Cardiac fibroblast (primary cell): Measurements from ENCODE around the gene CEP55.
A peak's percentile ranks its signal among the peaks of the same experiment; 100 is the strongest.

Experiments
- DNase-seq, 2 donors: peaks; one replicate each; pipeline versions ENCODE4 v3.0.0 to v3.0.0-alpha.2; 2010; ENCODE audit warnings: low read depth in 2 of 2
- H3K4me3 ChIP-seq, 2 donors: replicated peaks in 1 of 2; 1 replicate in 1 of 2; 2 replicates in 1 of 2; pipeline ENCODE4 v1.5.1; 2011; ENCODE audit warnings: low read depth in 2 of 2, low read length in 2 of 2, mild to moderate bottlenecking in 2 of 2, moderate library complexity in 1 of 2
- TF ChIP-seq, protein P1 (sequence below): IDR thresholded peaks from one replicate; pipeline ENCODE4 v1.5.1; 2011; ENCODE audit warnings: low read depth, mild to moderate bottlenecking, low read length, inconsistent platforms

The CEP55 gene

DNA sequence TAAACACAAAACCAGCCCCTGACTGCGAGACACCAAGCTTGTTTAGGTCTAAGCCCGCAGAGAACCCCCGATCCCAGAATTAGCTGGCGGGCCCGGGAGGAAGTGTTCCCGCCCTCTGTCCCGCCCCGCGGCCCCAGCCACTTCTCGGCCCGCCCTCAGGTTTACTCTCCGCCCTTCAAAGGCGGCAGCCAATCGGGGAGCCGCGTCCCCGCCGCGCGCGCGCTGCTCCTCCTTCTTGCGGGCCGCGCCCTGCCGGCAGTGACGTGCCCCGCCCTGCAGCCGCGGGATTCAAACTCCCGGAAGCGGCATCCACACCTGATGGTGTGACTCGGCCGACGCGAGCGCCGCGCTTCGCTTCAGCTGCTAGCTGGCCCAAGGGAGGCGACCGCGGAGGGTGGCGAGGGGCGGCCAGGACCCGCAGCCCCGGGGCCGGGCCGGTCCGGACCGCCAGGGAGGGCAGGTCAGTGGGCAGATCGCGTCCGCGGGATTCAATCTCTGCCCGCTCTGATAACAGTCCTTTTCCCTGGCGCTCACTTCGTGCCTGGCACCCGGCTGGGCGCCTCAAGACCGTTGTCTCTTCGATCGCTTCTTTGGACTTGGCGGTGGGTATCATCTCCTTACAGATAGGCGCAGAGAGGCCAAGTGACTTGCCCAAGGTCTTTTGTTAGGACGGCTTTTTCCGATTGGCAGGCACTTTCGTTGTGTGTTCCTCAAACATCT, at the start of gene CEP55:
TSS of gene CEP55 (plus strand) at position 291 of the 720 bp plus-strand sequence. CDS start 3,440 bp downstream, outside the sequence.
- peak within 1 kb of the TSS; percentile 73 to 75 for H3K4me3 ChIP-seq
- peak; percentile 94 for DNase-seq
- TF ChIP-seq, protein P1, sequence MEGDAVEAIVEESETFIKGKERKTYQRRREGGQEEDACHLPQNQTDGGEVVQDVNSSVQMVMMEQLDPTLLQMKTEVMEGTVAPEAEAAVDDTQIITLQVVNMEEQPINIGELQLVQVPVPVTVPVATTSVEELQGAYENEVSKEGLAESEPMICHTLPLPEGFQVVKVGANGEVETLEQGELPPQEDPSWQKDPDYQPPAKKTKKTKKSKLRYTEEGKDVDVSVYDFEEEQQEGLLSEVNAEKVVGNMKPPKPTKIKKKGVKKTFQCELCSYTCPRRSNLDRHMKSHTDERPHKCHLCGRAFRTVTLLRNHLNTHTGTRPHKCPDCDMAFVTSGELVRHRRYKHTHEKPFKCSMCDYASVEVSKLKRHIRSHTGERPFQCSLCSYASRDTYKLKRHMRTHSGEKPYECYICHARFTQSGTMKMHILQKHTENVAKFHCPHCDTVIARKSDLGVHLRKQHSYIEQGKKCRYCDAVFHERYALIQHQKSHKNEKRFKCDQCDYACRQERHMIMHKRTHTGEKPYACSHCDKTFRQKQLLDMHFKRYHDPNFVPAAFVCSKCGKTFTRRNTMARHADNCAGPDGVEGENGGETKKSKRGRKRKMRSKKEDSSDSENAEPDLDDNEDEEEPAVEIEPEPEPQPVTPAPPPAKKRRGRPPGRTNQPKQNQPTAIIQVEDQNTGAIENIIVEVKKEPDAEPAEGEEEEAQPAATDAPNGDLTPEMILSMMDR: no peak

DNA sequence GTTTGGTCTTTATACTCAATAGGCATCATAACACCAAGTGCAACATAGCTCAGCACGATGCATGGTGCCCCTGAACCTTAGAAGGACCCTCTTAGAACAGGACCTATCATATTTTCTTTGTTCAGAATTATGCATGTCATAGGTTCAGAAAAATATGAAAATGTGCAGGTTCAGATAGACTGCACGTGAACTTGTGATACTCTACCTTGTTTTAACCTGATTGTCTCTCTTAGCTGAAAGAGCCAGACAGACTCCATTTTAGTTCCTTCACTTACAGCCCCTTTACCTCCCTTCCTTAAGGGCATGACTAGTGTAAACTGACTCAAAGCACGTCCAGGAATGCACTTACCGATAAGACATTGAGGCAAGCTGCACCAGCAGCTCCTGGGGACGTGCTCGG, 49.4 kb upstream of the CEP55 start:
- no peak for DNase-seq
- TF ChIP-seq, protein P1: no peak
- no peak overlapping the region for H3K4me3 ChIP-seq

DNA sequence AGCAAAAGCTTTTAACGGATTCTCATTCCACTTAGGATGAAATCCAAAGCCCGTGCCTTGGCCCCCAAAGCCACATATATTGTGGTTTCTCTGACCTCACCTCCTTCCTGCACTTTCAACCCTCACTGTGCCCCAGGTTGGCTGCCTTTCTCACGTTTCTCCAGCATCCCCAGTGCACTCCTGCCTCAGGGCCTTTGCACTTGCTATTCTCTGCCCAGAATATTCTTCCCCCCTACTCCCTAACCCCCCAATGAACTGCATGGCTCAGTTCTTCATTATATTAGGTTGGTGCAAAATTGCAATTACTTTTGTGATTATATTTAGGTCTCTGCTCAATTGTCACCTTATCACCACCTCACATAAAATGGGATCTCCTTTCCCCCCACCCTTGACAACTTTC, 48.4 kb upstream of the CEP55 start:
- DNase-seq: no peak
- H3K4me3 ChIP-seq: no peak overlapping the region
- TF ChIP-seq, protein P1: no peak

DNA sequence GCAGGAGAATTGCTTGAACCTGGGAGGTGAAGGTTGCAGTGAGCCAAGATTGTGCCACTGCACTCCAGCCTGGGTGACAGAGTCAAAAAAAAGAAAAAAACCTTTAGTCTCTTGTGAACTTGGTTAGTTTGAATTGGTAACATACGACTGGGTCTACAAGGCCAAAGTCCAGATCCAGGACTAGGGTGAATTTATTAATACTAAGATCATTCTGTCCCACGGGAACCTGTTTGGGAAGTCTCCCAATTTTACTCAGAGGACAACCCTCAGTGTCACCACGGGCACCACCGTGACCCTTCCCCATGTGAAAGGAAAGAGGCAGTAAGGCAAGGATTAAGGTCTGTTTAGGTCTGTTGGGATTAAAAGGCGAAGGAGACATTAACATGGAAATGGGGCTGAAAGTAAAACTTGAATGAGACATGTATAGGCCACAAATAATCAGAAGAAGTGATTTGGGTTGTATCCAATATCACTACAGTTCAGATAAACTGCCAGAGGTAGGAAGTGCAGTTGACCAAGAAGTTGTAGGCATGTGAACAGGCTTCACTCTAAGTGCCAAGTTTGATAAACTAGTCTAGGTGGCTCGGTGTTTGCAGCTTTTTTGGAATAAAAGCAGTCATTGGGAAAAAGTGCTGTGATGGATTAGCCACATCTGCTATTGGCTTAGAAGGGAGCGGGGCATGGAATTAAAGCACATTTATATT, 45.0 kb upstream of the CEP55 start:
- no peak for DNase-seq
- H3K4me3 ChIP-seq: no peak overlapping the region
- TF ChIP-seq, protein P1: no peak

DNA sequence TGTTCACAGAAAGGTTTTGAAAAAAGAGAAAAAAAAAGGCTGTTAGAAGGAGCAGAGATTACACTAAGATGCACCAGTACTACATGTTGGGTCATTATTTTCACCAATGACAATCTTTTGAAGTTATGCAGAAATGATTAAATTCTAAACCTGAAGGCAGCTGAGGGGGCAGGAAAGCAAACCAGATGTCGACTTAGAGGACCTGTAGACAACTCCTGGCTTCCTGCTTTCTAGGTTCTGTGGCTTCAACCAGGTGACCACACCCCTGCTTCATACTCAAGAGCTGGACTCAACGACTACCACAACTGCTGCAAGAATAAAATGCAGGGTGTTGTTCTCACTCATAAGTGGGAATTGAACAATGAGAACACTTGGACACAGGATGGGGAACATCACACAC, 44.3 kb upstream of the CEP55 start:
- TF ChIP-seq, protein P1: no peak
- DNase-seq: no peak
- H3K4me3 ChIP-seq: no peak overlapping the region

DNA sequence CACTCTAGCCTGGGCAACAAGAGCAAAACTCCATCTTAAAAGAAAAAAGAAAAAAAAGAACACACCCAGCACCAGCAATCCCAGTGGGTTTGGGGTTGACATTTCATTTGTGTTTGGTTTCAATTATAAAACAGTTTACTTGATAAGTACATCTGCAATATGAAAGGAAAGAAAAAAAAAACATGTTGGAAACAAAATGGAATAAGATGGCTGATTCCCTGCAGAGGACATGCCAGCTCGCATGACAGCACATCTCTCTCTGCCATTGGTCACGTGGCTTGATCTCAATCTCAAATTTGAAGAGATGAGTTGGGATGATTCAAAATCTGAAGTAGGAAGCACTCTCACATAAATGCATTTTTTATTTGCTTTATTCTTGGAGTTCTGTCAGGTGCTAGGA, 42.3 kb upstream of the CEP55 start:
- no peak overlapping the region for H3K4me3 ChIP-seq
- TF ChIP-seq, protein P1: no peak
- DNase-seq: no peak
